H1 (cell line): ENCODE measurements around the gene CELSR1. TPM values are rescaled to one million over a fixed set of nuclear protein-coding genes. Genes with fewer than 3 reads are reported as not detected.

Experiments
- CTCF ChIA-PET: fragments of 300-600 bp; sonication (Branson Sonifier 250); formaldehyde crosslinking; loops from one replicate; lab custom pipeline; 2021; ENCODE audit not compliant: partially characterized antibody; lab: Charles Lee
- POLR2A ChIA-PET: fragments of 300-600 bp; sonication (Branson Sonifier 250); formaldehyde crosslinking; loops from one replicate; lab custom pipeline; 2021; ENCODE audit warnings: inconsistent platforms; ENCODE audit not compliant: partially characterized antibody; lab: Charles Lee
- DNase-seq, 2 experiments: peaks; one replicate each; pipeline versions ENCODE4 v3.0.0 to v3.0.0-alpha.2; 2010 to 2022; ENCODE audit warnings: low spot score in 2 of 2, low read depth in 1 of 2, mixed read lengths in 1 of 2
- FAIRE-seq: peaks from 2 replicates; lab custom pipeline; 2011; peaks lifted over from hg19 to GRCh38; lab: Jason Lieb, UNC
- H2AFZ ChIP-seq: 2 replicates; pipeline ENCODE4 v1.8.1; 2012; ENCODE audit warnings: low read length, inconsistent platforms
- H2AK5ac ChIP-seq: 2 replicates; pipeline ENCODE4 v1.6.1; 2013; ENCODE audit warnings: low read depth, low read length
- H2BK120ac ChIP-seq: replicated peaks from 2 replicates; pipeline ENCODE3; 2013; ENCODE audit warnings: low read depth, low read length, inconsistent platforms
- H2BK12ac ChIP-seq: 2 replicates; pipeline ENCODE4 v1.6.1; 2013; ENCODE audit warnings: low read depth, low read length
- H2BK15ac ChIP-seq: 2 replicates; pipeline ENCODE4 v1.6.1; 2013; ENCODE audit warnings: low read length
- H2BK20ac ChIP-seq: 2 replicates; pipeline ENCODE4 v1.6.1; 2013; ENCODE audit warnings: low read length
- H2BK5ac ChIP-seq: 2 replicates; pipeline ENCODE4 v1.6.1; 2013; ENCODE audit warnings: low read depth, low read length
- H3K14ac ChIP-seq: 2 replicates; pipeline ENCODE4 v1.6.1; 2013; ENCODE audit warnings: inconsistent platforms; ENCODE audit not compliant: insufficient read length
- H3K18ac ChIP-seq: 2 replicates; pipeline ENCODE4 v1.6.1; 2013; ENCODE audit warnings: low read length; ENCODE audit errors: extremely low read depth
- H3K23ac ChIP-seq: 2 replicates; pipeline ENCODE4 v1.6.1; 2013; ENCODE audit warnings: inconsistent platforms; ENCODE audit not compliant: insufficient read length
- H3K23me2 ChIP-seq: 2 replicates; pipeline ENCODE4 v1.6.1; 2013; ENCODE audit warnings: low read depth, low read length
- H3K27ac ChIP-seq: 2 replicates; pipeline ENCODE4 v1.6.1; 2011; ENCODE audit warnings: low read depth, low read length, inconsistent platforms
- H3K27me3 ChIP-seq, 4 experiments: replicated peaks in 1 of 4; 1 replicate in 1 of 4; 2 replicates in 3 of 4; pipeline versions ENCODE4 v1.6.1 to v1.8.1; 2011 to 2013; ENCODE audit warnings: low read length in 3 of 4, mild to moderate bottlenecking in 3 of 4, inconsistent platforms in 2 of 4, mixed read lengths in 2 of 4, moderate library complexity in 1 of 4; ENCODE audit not compliant: control insufficient read depth in 3 of 4, insufficient read depth in 3 of 4; ENCODE audit errors: extremely low read depth in 1 of 4
- H3K36me3 ChIP-seq, 4 experiments: 2 replicates each; pipeline versions ENCODE4 v1.6.1 to v1.8.1; 2011 to 2013; ENCODE audit warnings: mild to moderate bottlenecking in 4 of 4, low read length in 3 of 4, moderate library complexity in 2 of 4, control low read depth in 1 of 4, inconsistent platforms in 1 of 4; ENCODE audit not compliant: insufficient read depth in 4 of 4, control insufficient read depth in 2 of 4
- H3K4ac ChIP-seq: replicated peaks from 2 replicates; pipeline ENCODE3; 2013; ENCODE audit warnings: low read length, low read depth, mixed read lengths, inconsistent platforms; ENCODE audit not compliant: insufficient read length
- H3K4me1 ChIP-seq, 4 experiments: replicated peaks in 1 of 4; 1 replicate in 1 of 4; 2 replicates in 3 of 4; pipeline versions ENCODE4 v1.6.1 to v1.8.1; 2011 to 2013; ENCODE audit warnings: low read length in 3 of 4, inconsistent platforms in 2 of 4, mixed read lengths in 1 of 4; ENCODE audit not compliant: insufficient read depth in 4 of 4, control insufficient read depth in 3 of 4
- H3K4me2 ChIP-seq, 2 experiments: 2 replicates each; pipeline versions ENCODE4 v1.6.1 to v1.8.1; 2011 to 2013; ENCODE audit warnings: low read depth in 2 of 2, low read length in 2 of 2, control low read depth in 1 of 2, inconsistent platforms in 1 of 2, mild to moderate bottlenecking in 1 of 2; ENCODE audit not compliant: insufficient read depth in 1 of 2
- H3K4me3 ChIP-seq, 4 experiments: fragments of 200-600, 300-600 bp in 1 of 4; sonication (generic), shearing (Covaris generic), sonication (Bioruptor Twin) in 1 of 4; 2 replicates each; pipeline versions ENCODE4 v1.5.1 to v1.8.1; 2011 to 2016; ENCODE audit warnings: low read length in 4 of 4, low read depth in 3 of 4, control low read depth in 2 of 4, inconsistent platforms in 2 of 4, mild to moderate bottlenecking in 2 of 4, mixed read lengths in 1 of 4, moderate library complexity in 1 of 4; ENCODE audit not compliant: insufficient read depth in 2 of 4; ENCODE audit errors: extremely low read depth in 1 of 4
- H3K56ac ChIP-seq: replicated peaks from 2 replicates; pipeline ENCODE3; 2013; ENCODE audit warnings: low read depth, mild to moderate bottlenecking, mixed read lengths, low read length, inconsistent platforms; ENCODE audit not compliant: insufficient read length
- H3K79me1 ChIP-seq: 2 replicates; pipeline ENCODE4 v1.6.1; 2013; ENCODE audit warnings: low read depth, low read length, control low read depth
- H3K79me2 ChIP-seq, 2 experiments: 2 replicates each; pipeline versions ENCODE4 v1.6.1 to v1.8.1; 2012 to 2013; ENCODE audit warnings: low read length in 2 of 2, mild to moderate bottlenecking in 2 of 2, inconsistent platforms in 1 of 2; ENCODE audit not compliant: insufficient read depth in 2 of 2, control insufficient read depth in 1 of 2
- H3K9ac ChIP-seq, 4 experiments: replicated peaks in 1 of 4; 1 replicate in 1 of 4; 2 replicates in 3 of 4; pipeline versions ENCODE4 v1.6.1 to v1.8.1; 2011 to 2013; ENCODE audit warnings: low read depth in 3 of 4, low read length in 3 of 4, control low read depth in 2 of 4, mild to moderate bottlenecking in 2 of 4, moderate library complexity in 2 of 4, inconsistent platforms in 1 of 4; ENCODE audit errors: extremely low read depth in 1 of 4
- H3K9me3 ChIP-seq, 2 experiments: 2 replicates each; pipeline versions ENCODE4 v1.6.1 to v1.8.1; 2012 to 2013; ENCODE audit warnings: mild to moderate bottlenecking in 2 of 2, moderate library complexity in 2 of 2, control low read depth in 1 of 2, inconsistent platforms in 1 of 2, low read depth in 1 of 2, low read length in 1 of 2, mixed read lengths in 1 of 2; ENCODE audit not compliant: insufficient read depth in 2 of 2
- H4K20me1 ChIP-seq, 2 experiments: replicated peaks in 1 of 2; 2 replicates each; pipeline versions ENCODE3 to v1.8.1; 2011 to 2013; ENCODE audit warnings: inconsistent platforms in 2 of 2, low read length in 2 of 2, mild to moderate bottlenecking in 1 of 2; ENCODE audit not compliant: insufficient read depth in 2 of 2, control insufficient read depth in 1 of 2
- H4K5ac ChIP-seq: 2 replicates; pipeline ENCODE4 v1.6.1; 2013; ENCODE audit warnings: low read length, low read depth, mixed read lengths, inconsistent platforms; ENCODE audit not compliant: insufficient read length
- H4K8ac ChIP-seq: 2 replicates; pipeline ENCODE4 v1.8.0; 2013; ENCODE audit warnings: mild to moderate bottlenecking, moderate library complexity, low read length, inconsistent platforms; ENCODE audit not compliant: insufficient read depth; ENCODE audit errors: extremely low read depth
- H4K91ac ChIP-seq: replicated peaks from 2 replicates; pipeline ENCODE3; 2013; ENCODE audit warnings: low read length, mixed read lengths, inconsistent platforms; ENCODE audit not compliant: insufficient read length
- CBX5 ChIP-seq: fragments of 300-800, 300-1000 bp; sonication (generic); IDR thresholded peaks from 2 replicates; pipeline ENCODE4 v1.7.1; 2016; ENCODE audit warnings: antibody characterized with exemption, low read length, low read depth
- CTBP2 ChIP-seq: IDR thresholded peaks from 2 replicates; pipeline ENCODE4 v1.7.0; 2011; ENCODE audit warnings: borderline replicate concordance, mild to moderate bottlenecking, moderate library complexity, mixed read lengths, low read length; ENCODE audit not compliant: insufficient read depth, insufficient read length
- JUND ChIP-seq: IDR thresholded peaks from 2 replicates; pipeline ENCODE4 v1.6.1; 2011; ENCODE audit warnings: mild to moderate bottlenecking, improper control_type of control experiment, low read length
- KDM4A ChIP-seq: IDR thresholded peaks from one replicate; pipeline ENCODE4 v1.7.1; 2012; ENCODE audit warnings: low read depth, mild to moderate bottlenecking, moderate library complexity, low read length, inconsistent platforms; ENCODE audit not compliant: severe bottlenecking
- KDM5A ChIP-seq: fragments of 200-600 bp; IDR thresholded peaks from 2 replicates; pipeline ENCODE4 v1.7.1; 2012; ENCODE audit warnings: mild to moderate bottlenecking, low read length, inconsistent platforms, mixed read lengths
- NANOG ChIP-seq: IDR thresholded peaks from 2 replicates; pipeline ENCODE4 v1.6.1; 2011; ENCODE audit warnings: low read length, low read depth, mild to moderate bottlenecking, inconsistent platforms; ENCODE audit not compliant: insufficient read depth, poor library complexity, severe bottlenecking
- RAD21 ChIP-seq, 2 experiments: IDR thresholded peaks in 1 of 2; conservative IDR thresholded peaks in 1 of 2; 2 replicates each; pipeline ENCODE4 v1.6.1; 2011; ENCODE audit warnings: low read depth in 2 of 2, low read length in 2 of 2, improper control_type of control experiment in 1 of 2, inconsistent platforms in 1 of 2, mild to moderate bottlenecking in 1 of 2, moderate library complexity in 1 of 2
- SAP30 ChIP-seq: fragments of 300-600 bp; sonication (generic); IDR thresholded peaks from 2 replicates; pipeline ENCODE4 v1.7.1; 2012; ENCODE audit warnings: low read length, moderate library complexity, mild to moderate bottlenecking, inconsistent platforms; ENCODE audit not compliant: insufficient read depth, insufficient replicate concordance
- SIN3A ChIP-seq, 2 experiments: IDR thresholded peaks in 1 of 2; conservative IDR thresholded peaks in 1 of 2; 2 replicates each; pipeline ENCODE4 v1.6.1; 2011 to 2012; ENCODE audit warnings: low read length in 2 of 2, improper control_type of control experiment in 1 of 2, low read depth in 1 of 2, mild to moderate bottlenecking in 1 of 2
- SIX5 ChIP-seq: IDR thresholded peaks from 2 replicates; pipeline ENCODE4 v1.6.1; 2011; ENCODE audit warnings: mild to moderate bottlenecking, low read depth, low read length
- SP1 ChIP-seq: IDR thresholded peaks from 2 replicates; pipeline ENCODE4 v1.6.1; 2011; ENCODE audit warnings: low read depth, low read length
- SUZ12 ChIP-seq: fragments of 200-600 bp; sonication (generic); IDR thresholded peaks from 2 replicates; pipeline ENCODE4 v1.6.1; 2012; ENCODE audit warnings: mild to moderate bottlenecking, inconsistent platforms, low read length, moderate library complexity, mixed read lengths
- TEAD4 ChIP-seq: IDR thresholded peaks from 2 replicates; pipeline ENCODE4 v1.6.1; 2012; ENCODE audit warnings: low read depth, low read length, inconsistent platforms, mixed read lengths
- ZNF274 ChIP-seq: IDR thresholded peaks from 2 replicates; pipeline ENCODE4 v1.7.0; 2012; ENCODE audit warnings: low read length, borderline replicate concordance; ENCODE audit errors: extremely low read depth
- WGBS, 2 experiments: shearing (Covaris generic) in 1 of 2; methylation state at CpG; one replicate each; pipeline versions ENCODE4 v1.1.6 to v1.1.7; 2013 to 2015; ENCODE audit warnings: low lambda C conversion rate in 2 of 2, mixed read lengths in 2 of 2, inconsistent platforms in 1 of 2, low coverage in 1 of 2, missing lambda C conversion rate in 1 of 2; ENCODE audit not compliant: insufficient replicate concordance in 2 of 2, insufficient coverage in 1 of 2, insufficient read length in 1 of 2; ENCODE audit errors: extremely low coverage in 1 of 2, missing lambda C conversion rate in 1 of 2; 5-methylcytosine and 5-hydroxymethylcytosine counted together
- polyA plus RNA-seq, 7 experiments: library from polyadenylated mRNA; depleted of rRNA in 3 of 7; stranded (reverse) in 5 of 7; unstranded in 2 of 7; fragments of >200 nt in 5 of 7; fragments of 200-250 nt in 2 of 7; gene quantifications; 1 replicate in 5 of 7; 2 replicates in 1 of 7; 4 replicates in 1 of 7; pipeline versions ENCODE4 v1.2.1 to v1.2.3, GENCODE V29; 2011 to 2013; ENCODE audit warnings: missing spikeins in 2 of 7, mixed read lengths in 2 of 7
- total RNA-seq: library from RNA; stranded (reverse); fragmentation: NEBNext Ultra II Directional; extraction: Animal tissue kit (Norgen Biotek cat#: 25700); gene quantifications from 2 replicates; pipeline ENCODE4 v1.2.1, GENCODE V29; 2021

CELSR1 gene
- total and polyA plus RNA-seq, 2 of the 8 experiments (the other 6 are each of a cell fraction or from before 2014, with no cell fraction given), result 9.0 to 12.4 TPM

DNA sequence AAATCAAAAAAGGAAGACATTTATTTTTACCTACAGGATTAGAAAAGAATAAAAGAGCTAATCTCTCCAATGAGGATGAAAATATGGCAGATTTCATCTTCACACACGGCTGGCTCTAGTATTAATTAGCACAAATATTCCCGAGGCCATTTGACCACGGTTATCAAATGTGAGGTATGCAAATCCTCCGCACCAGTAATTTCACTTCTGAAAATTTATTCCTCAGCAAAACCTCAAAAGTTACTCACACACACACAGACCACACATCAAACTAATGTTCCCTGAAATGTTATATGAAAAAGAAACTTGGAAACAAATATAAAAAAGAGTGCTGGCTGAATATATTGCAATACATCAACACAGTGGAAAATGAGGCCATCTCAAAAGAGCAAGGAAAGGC, 32.8 kb downstream of the CELSR1 start:
- H2BK15ac ChIP-seq, result no peak overlapping the region
- no peak overlapping the region for H2AK5ac ChIP-seq
- H2AFZ ChIP-seq, result no peak overlapping the region
- H3K4ac ChIP-seq, result no peak overlapping the region
- H3K27me3 ChIP-seq, result no peaks in the 10 kb centered on the region
- no peak overlapping the region for H4K5ac ChIP-seq
- H4K20me1 ChIP-seq, result peaks cover 0 to 7% of the 10 kb centered on the region in 2 experiments
- FAIRE-seq (no peak), DNase-seq (no peak)
- no peak overlapping the region for H2BK12ac ChIP-seq
- no peaks in the 10 kb centered on the region for H3K79me2 ChIP-seq
- no peak overlapping the region for H3K14ac ChIP-seq
- H3K36me3 ChIP-seq, result no peaks in the 10 kb centered on the region
- no peak overlapping the region for H4K91ac ChIP-seq
- no peak overlapping the region for H3K23ac ChIP-seq
- ChIA-PET CTCF (no interaction called here), POLR2A (interaction anchor here (1.6 kb wide), 1 partner anchor 258 kb away, joined by 3 read pairs; the partner anchor contains the start of gene TBC1D22A)
- H3K23me2 ChIP-seq, result no peaks in the 10 kb centered on the region
- no peak overlapping the region for H2BK20ac ChIP-seq
- 92% methylated on average over 4 of the region's 4 CpGs; no CpG with 5 or more reads in 1 of the 2 experiments for WGBS, 2 experiments
- no peaks in the 10 kb centered on the region for H3K9me3 ChIP-seq
- no peak overlapping the region for H3K4me3 ChIP-seq
- peaks cover 4 to 38% (median 17%) of the 10 kb centered on the region in 4 experiments for H3K4me1 ChIP-seq
- H2BK120ac ChIP-seq, result no peak overlapping the region
- H2BK5ac ChIP-seq, result no peak overlapping the region
- no peak overlapping the region for H3K9ac ChIP-seq
- no peak overlapping the region for H4K8ac ChIP-seq
- H3K27ac ChIP-seq, result no peak overlapping the region
- H3K4me2 ChIP-seq, result no peak overlapping the region
- H3K79me1 ChIP-seq, result peaks cover 2% of the 10 kb centered on the region; the same call in 1 of the 2 replicates
- no peak overlapping the region for H3K18ac ChIP-seq
- no peak overlapping the region for H3K56ac ChIP-seq
- TF ChIP-seq ZNF274 (no peak), SIN3A (conservative IDR thresholded peaks at IDR 0.05 in 1 of 2, IDR thresholded peaks at IDR 0.05 in 1 of 2; ENCODE audit: low read depth in 1 of 2, low read length in 2 of 2) (no peak), SUZ12 (no peak), CTBP2 (no peak), JUND (no peak), SIX5 (no peak), KDM4A (no peak), NANOG (no peak), SP1 (no peak), TEAD4 (no peak), SAP30 (no peak), CBX5 (no peak), KDM5A (no peak), RAD21 (IDR thresholded peaks at IDR 0.05 in 1 of 2, conservative IDR thresholded peaks at IDR 0.05 in 1 of 2; ENCODE audit: low read depth in 2 of 2, low read length in 2 of 2) (no peak)
